A673 (cell line): Measurements from ENCODE around the gene TTLL8.

Source experiments
- CTCF ChIP-seq: fragments of 300-800, 200-600 bp; sonication (generic); conservative IDR thresholded peaks from 2 replicates; pipeline ENCODE4 v1.5.1; 2017; ENCODE audit warnings: low read depth, mild to moderate bottlenecking, antibody characterized with exemption, low read length, moderate library complexity, mixed read lengths
- EZH2 ChIP-seq: fragments of 200-600 bp; sonication (generic); IDR thresholded peaks from 2 replicates; pipeline ENCODE4 v1.6.1; 2017; ENCODE audit warnings: borderline replicate concordance, low read depth, mild to moderate bottlenecking, mixed read lengths, antibody characterized with exemption, low read length; ENCODE audit not compliant: poor library complexity, severe bottlenecking

DNA sequence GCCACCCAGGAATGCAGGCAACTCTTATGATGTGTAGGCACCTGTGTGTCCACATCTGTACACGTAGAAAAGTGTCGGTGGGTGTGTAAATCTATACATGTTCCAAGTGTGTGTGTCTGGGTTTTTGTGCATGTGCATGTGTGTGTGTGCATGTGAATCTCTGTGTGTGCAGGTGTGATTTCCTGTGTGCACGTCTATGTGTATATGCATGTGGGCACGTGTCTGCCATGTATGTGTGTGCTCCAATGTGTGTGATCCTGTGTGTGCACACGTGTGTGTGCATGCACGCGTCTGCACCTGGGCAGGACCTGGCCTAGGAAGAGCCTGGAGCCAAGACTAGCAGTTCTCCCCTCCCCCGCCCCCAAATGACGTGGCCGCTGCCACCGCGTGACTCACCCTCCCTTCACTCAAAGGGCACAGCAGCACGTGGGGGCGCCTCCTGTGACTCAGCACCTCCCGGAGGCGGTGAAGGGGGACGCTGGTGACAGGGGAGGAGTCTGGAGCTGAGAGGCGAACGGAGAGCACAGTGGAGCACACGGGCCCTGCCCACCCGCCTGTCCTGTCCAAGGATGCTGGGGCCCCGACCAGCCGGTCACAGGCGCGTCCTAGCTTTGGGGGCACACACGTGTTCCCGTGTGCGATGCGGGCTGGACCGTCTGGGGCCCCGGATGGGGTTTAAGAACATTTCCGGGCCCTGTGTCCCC lies 87.4 kb downstream of the TTLL8 start:
- TF ChIP-seq CTCF = no peak
- TF ChIP-seq EZH2 = no peak
